ENCODE data around the gene PDE8B. TPM values are rescaled to one million over a fixed set of nuclear protein-coding genes. Genes with fewer than 3 reads are reported as not detected.

The PDE8B gene
- total and polyA plus RNA-seq, 2 experiments from 2014 or later: 0.45 to 0.91 TPM

DNA sequence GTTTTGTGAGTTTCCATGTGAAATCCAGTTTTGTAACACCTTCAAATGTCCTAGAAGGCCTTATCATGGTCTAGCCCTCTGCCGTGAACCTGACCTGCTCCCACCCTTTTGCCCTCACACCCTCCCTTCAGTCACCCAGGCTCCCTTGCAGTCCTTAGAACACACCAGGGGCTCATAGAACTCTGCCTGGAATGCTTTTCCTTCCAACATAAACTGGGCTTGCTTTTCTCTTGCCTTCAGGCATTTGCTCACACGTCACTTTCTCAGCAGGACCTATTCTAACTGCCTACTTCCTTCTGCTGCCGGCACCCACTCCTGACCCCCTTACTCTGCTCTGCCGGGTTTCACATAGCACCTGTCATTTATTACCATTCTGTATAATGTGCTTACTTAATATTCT is 111.9 kb downstream of the PDE8B start:
- Histone ChIP-seq H3K27me3 (ENCODE audit: insufficient read depth) (no peaks in the 10 kb centered on the region), H3K4me1 (ENCODE audit: insufficient read depth) (peaks cover 23% of the 10 kb centered on the region), H2AFZ (no peak overlapping the region), H3K9me2 (ENCODE audit: insufficient read depth) (no peaks in the 10 kb centered on the region), H3K27ac (ENCODE audit: low read depth) (no peak overlapping the region), H3K79me2 (replicated peaks; ENCODE audit: insufficient read depth) (no peaks in the 10 kb centered on the region), H3F3A (replicated peaks; ENCODE audit: low read depth) (no peaks in the 10 kb centered on the region), H4K20me1 (replicated peaks; ENCODE audit: insufficient read depth) (no peaks in the 10 kb centered on the region), H3K4me3 (no peak overlapping the region), H3K4me2 (peak overlapping the region; percentile 45), H3K36me3 (ENCODE audit: insufficient read depth) (no peaks in the 10 kb centered on the region)
- Mint-ChIP-seq H3K27ac (peak overlapping the region; percentile 15), H3K27me3 (ENCODE audit: insufficient read depth, low read depth, poor library complexity) (no peaks in the 10 kb centered on the region), H3K4me1 (peaks cover 22% of the 10 kb centered on the region), H3K36me3 (ENCODE audit: low read depth) (no peaks in the 10 kb centered on the region), H3K9me3 (no peaks in the 10 kb centered on the region), H3K4me3 (peak overlapping the region; percentile 15; the same call in 2 of the 3 replicates)
- DNase-seq (ENCODE audit: low spot score) (peak; percentile 60), ATAC-seq (peak; percentile 91)
- TF ChIP-seq, protein P1, sequence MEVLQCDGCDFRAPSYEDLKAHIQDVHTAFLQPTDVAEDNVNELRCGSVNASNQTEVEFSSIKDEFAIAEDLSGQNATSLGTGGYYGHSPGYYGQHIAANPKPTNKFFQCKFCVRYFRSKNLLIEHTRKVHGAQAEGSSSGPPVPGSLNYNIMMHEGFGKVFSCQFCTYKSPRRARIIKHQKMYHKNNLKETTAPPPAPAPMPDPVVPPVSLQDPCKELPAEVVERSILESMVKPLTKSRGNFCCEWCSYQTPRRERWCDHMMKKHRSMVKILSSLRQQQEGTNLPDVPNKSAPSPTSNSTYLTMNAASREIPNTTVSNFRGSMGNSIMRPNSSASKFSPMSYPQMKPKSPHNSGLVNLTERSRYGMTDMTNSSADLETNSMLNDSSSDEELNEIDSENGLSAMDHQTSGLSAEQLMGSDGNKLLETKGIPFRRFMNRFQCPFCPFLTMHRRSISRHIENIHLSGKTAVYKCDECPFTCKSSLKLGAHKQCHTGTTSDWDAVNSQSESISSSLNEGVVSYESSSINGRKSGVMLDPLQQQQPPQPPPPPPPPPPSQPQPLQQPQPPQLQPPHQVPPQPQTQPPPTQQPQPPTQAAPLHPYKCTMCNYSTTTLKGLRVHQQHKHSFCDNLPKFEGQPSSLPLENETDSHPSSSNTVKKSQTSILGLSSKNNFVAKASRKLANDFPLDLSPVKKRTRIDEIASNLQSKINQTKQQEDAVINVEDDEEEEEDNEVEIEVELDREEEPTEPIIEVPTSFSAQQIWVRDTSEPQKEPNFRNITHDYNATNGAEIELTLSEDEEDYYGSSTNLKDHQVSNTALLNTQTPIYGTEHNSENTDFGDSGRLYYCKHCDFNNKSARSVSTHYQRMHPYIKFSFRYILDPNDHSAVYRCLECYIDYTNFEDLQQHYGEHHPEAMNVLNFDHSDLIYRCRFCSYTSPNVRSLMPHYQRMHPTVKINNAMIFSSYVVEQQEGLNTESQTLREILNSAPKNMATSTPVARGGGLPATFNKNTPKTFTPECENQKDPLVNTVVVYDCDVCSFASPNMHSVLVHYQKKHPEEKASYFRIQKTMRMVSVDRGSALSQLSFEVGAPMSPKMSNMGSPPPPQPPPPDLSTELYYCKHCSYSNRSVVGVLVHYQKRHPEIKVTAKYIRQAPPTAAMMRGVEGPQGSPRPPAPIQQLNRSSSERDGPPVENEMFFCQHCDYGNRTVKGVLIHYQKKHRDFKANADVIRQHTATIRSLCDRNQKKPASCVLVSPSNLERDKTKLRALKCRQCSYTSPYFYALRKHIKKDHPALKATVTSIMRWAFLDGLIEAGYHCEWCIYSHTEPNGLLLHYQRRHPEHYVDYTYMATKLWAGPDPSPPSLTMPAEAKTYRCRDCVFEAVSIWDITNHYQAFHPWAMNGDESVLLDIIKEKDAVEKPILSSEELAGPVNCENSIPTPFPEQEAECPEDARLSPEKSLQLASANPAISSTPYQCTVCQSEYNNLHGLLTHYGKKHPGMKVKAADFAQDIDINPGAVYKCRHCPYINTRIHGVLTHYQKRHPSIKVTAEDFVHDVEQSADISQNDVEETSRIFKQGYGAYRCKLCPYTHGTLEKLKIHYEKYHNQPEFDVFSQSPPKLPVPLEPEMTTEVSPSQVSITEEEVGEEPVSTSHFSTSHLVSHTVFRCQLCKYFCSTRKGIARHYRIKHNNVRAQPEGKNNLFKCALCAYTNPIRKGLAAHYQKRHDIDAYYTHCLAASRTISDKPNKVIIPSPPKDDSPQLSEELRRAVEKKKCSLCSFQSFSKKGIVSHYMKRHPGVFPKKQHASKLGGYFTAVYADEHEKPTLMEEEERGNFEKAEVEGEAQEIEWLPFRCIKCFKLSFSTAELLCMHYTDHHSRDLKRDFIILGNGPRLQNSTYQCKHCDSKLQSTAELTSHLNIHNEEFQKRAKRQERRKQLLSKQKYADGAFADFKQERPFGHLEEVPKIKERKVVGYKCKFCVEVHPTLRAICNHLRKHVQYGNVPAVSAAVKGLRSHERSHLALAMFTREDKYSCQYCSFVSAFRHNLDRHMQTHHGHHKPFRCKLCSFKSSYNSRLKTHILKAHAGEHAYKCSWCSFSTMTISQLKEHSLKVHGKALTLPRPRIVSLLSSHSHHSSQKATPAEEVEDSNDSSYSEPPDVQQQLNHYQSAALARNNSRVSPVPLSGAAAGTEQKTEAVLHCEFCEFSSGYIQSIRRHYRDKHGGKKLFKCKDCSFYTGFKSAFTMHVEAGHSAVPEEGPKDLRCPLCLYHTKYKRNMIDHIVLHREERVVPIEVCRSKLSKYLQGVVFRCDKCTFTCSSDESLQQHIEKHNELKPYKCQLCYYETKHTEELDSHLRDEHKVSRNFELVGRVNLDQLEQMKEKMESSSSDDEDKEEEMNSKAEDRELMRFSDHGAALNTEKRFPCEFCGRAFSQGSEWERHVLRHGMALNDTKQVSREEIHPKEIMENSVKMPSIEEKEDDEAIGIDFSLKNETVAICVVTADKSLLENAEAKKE (CRISPR knock-in tag; IDR thresholded peaks at IDR 0.05): peak; percentile 51; the same call in 1 of the 2 replicates
- TF ChIP-seq EZH2phosphoT487 (IDR thresholded peaks at IDR 0.05; ENCODE audit: unreplicated experiment) (no peak), POLR2AphosphoS5 (IDR thresholded peaks at IDR 0.05; ENCODE audit: low read depth) (no peak), CREB1 (CRISPR knock-in tag; IDR thresholded peaks at IDR 0.05; ENCODE audit: low read depth) (peak; percentile 61; the same call in 1 of the 2 replicates)

DNA sequence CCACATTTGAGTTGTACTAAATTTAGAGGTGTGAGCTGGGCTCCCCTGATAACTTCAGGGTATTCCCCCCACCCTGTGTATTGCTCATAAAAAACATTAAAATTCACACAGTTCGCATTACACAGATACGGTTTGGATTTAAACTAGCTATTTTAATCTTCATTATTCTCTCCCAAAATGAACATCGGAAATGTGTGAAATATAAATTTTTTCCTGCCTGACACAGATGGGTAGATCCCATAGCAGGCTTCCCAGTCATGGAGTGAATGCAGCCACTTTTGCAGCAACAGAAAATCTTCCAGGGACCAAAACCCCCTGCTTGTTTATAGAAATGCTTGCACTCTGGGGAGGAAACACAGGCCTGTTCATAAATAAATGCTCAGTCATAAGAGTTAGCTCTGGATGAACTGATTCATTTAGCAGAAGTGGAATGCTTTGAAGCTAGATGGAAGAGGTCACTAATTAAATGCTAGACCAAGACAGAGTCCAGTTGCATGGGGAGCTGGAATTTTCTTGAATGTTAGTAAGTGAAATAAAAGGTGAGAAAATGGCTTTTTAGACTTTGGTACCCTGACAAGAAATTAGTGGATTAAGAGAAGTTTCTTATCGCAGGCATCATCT is 115.6 kb downstream of the PDE8B start:
- H3K27ac Mint-ChIP-seq: no peak overlapping the region
- H3K4me2 ChIP-seq: no peak overlapping the region
- TF ChIP-seq NANOG (IDR thresholded peaks at IDR 0.05; ENCODE audit: borderline replicate concordance): no peak
- TF ChIP-seq EZH2phosphoT487 (IDR thresholded peaks at IDR 0.05; ENCODE audit: unreplicated experiment): no peak
- TF ChIP-seq, protein P1 (CRISPR knock-in tag; IDR thresholded peaks at IDR 0.05): no peak
- no peak for TF ChIP-seq ZNF114 (CRISPR knock-in tag; IDR thresholded peaks at IDR 0.05)

More for the DNA sequence above, 115.6 kb downstream of the PDE8B start:
- Histone ChIP-seq H3K27ac (ENCODE audit: low read depth) (no peak overlapping the region), H3K4me1 (ENCODE audit: insufficient read depth) (peaks cover 19% of the 10 kb centered on the region), H3K9me2 (ENCODE audit: insufficient read depth) (peaks cover 10% of the 10 kb centered on the region; the same call in 1 of the 2 replicates), H4K20me1 (replicated peaks; ENCODE audit: insufficient read depth) (no peaks in the 10 kb centered on the region), H3F3A (replicated peaks; ENCODE audit: low read depth) (no peaks in the 10 kb centered on the region), H3K27me3 (ENCODE audit: insufficient read depth) (no peaks in the 10 kb centered on the region), H3K4me3 (no peak overlapping the region), H3K36me3 (ENCODE audit: insufficient read depth) (no peaks in the 10 kb centered on the region), H3K79me2 (replicated peaks; ENCODE audit: insufficient read depth) (no peaks in the 10 kb centered on the region), H2AFZ (no peak overlapping the region)
- ATAC-seq (no peak), DNase-seq (ENCODE audit: low spot score) (no peak)
- Mint-ChIP-seq H3K27me3 (ENCODE audit: insufficient read depth, low read depth, poor library complexity) (peaks cover 1% of the 10 kb centered on the region), H3K9me3 (no peaks in the 10 kb centered on the region; the same call in 2 of the 3 replicates), H3K4me1 (peaks cover 17% of the 10 kb centered on the region), H3K36me3 (ENCODE audit: low read depth) (no peaks in the 10 kb centered on the region), H3K4me3 (no peak overlapping the region)

Data from GM23338 (cell line).